ENCODE measurements around the gene ARPC5. TPM values are rescaled to one million over a fixed set of nuclear protein-coding genes. Genes with fewer than 3 reads are reported as not detected.

The ARPC5 gene
- total RNA-seq, 2 donors from 2014 or later = 183 to 213 TPM

DNA sequence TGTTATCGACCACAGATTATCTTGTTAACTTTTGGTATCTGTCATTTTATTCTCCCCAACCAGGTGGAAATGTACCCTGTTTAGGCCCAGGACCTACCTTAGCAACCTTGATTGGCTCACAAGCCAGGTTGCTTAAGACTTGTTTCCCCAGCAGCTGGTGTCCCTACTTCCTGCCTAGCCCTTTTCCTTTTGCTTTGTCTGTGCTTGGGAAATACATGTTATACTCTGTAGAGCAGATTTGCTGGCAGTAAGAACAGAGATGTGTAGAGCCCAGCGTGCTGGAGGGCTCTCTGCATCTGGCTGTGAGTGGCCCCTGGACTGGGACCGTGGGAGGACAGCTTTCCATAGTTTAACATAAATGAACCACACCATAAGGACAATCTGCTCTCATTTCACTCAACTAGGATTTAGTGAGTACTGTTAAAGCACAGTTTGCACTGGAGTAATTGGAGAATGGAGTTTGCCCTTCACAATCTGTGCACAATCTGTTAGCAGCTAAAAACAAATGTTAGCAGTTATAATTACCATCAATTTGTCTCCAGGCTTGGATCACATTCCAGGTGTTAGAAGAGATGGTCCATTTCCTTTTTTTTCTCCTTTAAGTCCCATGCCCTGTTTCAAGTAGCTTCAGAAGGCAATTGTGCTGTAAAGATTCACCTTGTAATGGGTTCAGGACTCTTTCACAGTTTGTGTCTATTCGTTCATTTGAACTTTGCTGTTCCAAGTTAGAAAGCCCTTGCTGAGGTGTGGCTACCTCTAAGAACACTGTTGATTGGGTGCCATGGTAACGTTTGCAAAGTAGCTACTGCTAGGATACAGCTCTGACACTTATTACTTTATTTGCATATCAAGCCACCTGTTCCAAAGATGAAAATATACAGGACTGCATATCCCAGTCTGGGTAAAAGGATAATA lies 17.2 kb upstream of the ARPC5 start, which contains the start of gene APOBEC4:
Gene APOBEC4, minus strand, starts transcription at position 770 of the 915 bp plus-strand sequence. CDS start 4,535 bp downstream, outside the sequence.
- Mint-ChIP-seq H3K27ac (peak within 1 kb of the TSS; percentile 75 to 98), H3K9me3 (peaks cover 0 to 9% of the 10 kb centered on the region in 2 donors), H3K36me3 (peaks cover 0 to 10% of the 10 kb centered on the region in 2 donors)
- ATAC-seq = peak; percentile 63 to 76
- no peak for DNase-seq (ENCODE audit: low spot score in 2 of 2)

GRCh38 chr1:183652107-183652506 lies 16.5 kb upstream of the ARPC5 start:
- peak; percentile 93 to 96 for ATAC-seq
- Mint-ChIP-seq H3K27ac (peak overlapping the region; percentile 75 to 98), H3K36me3 (peaks cover 0 to 10% of the 10 kb centered on the region in 2 donors), H3K9me3 (peaks cover 0 to 9% of the 10 kb centered on the region in 2 donors)
- DNase-seq (ENCODE audit: low spot score in 2 of 2) = peak in 1 of 2 donors; percentile 35

GRCh38 chr1:183651612-183652011 lies 16.0 kb upstream of the ARPC5 start:
- ATAC-seq = no peak
- Mint-ChIP-seq H3K36me3 (peaks cover 0 to 10% of the 10 kb centered on the region in 2 donors), H3K27ac (peak overlapping the region; percentile 75 to 98), H3K9me3 (peaks cover 0 to 9% of the 10 kb centered on the region in 2 donors)
- no peak for DNase-seq (ENCODE audit: low spot score in 2 of 2)

DNA sequence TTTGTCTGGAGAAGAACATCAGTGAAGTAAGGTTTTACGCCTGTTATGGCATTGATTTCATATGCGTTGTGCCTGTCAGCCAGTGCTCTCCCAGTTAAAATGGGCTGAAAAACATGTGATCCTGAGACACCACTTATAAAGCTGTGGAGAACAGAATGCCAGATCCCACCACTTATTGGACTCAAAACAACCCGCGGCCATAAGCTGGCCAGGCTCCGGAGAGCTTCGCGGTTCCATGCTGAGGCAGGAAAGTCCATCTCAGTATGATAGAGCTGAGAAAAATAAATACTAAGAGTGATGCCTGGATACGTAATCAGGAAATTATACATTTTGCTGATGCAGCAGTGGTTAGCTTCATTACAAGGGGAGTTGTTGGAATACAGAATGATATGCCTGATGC lies 12.5 kb upstream of the ARPC5 start:
- no peak for ATAC-seq

DNA sequence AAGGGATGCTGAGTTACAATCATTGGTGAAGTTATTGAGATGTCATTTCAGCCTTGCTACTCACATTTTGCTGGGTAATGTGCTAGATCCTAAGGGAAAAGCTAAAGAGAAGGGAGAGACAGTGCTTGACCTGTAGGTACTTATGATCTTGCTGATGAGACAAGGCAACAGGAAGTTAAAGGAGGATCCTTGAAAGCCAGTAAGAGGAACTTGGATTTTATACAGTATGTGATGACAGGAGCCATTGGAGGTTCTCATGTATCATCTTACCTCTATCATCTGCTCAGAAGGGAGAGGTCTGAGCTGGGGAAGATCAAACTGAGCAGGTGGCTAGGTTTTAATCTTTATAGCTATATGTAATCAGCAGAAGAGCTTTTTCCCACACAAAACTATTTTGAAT lies 11.2 kb upstream of the ARPC5 start:
- DNase-seq (ENCODE audit: low spot score in 2 of 2) = no peak
- H3K27ac Mint-ChIP-seq = no peak overlapping the region
- peaks cover 0 to 7% of the 10 kb centered on the region in 2 donors for H3K36me3 Mint-ChIP-seq
- no peak for ATAC-seq
- peaks cover 0 to 6% of the 10 kb centered on the region in 2 donors for H3K9me3 Mint-ChIP-seq

More for the DNA sequence above, 12.5 kb upstream of the ARPC5 start:
- H3K36me3 Mint-ChIP-seq = peaks cover 0 to 10% of the 10 kb centered on the region in 2 donors
- peaks cover 0 to 9% of the 10 kb centered on the region in 2 donors for H3K9me3 Mint-ChIP-seq
- H3K27ac Mint-ChIP-seq = no peak overlapping the region
- no peak for DNase-seq (ENCODE audit: low spot score in 2 of 2)

- H3K27ac Mint-ChIP-seq = peak overlapping the region in 1 of 2 donors; percentile 2
- H3K36me3 Mint-ChIP-seq = no peaks in the 10 kb centered on the region
- no peaks in the 10 kb centered on the region for H3K9me3 Mint-ChIP-seq
- DNase-seq (ENCODE audit: low spot score in 2 of 2) = no peak
- ATAC-seq = no peak
These were observed 9.9 kb upstream of the ARPC5 start for GRCh38 chr1:183645531-183645930.

GRCh38 chr1:183642166-183642565 lies 6.6 kb upstream of the ARPC5 start:
- Mint-ChIP-seq H3K36me3 (no peaks in the 10 kb centered on the region), H3K27ac (no peak overlapping the region), H3K9me3 (no peaks in the 10 kb centered on the region)
- ATAC-seq = no peak
- no peak for DNase-seq (ENCODE audit: low spot score in 2 of 2)

DNA sequence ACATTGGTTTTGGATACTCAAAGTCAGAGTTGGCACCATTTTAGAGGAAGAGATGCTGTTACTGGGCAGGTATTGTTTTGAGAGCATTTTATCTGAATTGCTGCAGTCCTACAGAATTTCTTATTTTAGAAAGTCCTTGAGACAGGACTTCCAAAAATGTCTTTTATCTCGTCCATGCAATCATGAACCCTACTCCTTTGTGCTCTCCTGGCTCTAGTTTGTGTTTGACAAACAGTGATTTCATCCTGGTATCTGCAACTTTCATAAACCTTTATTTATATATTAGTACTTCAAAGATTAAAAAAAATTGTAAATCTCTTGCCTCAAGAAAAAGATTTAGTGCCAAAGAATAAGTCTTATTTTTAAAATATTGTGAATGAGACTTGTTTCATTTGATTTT lies 4.6 kb upstream of the ARPC5 start:
- no peak overlapping the region for H3K27ac Mint-ChIP-seq
- no peak for DNase-seq (ENCODE audit: low spot score in 2 of 2)
- H3K36me3 Mint-ChIP-seq = peaks cover 6 to 15% of the 10 kb centered on the region in 2 donors
- no peak for ATAC-seq
- H3K9me3 Mint-ChIP-seq = no peaks in the 10 kb centered on the region

- Mint-ChIP-seq H3K9me3 (no peaks in the 10 kb centered on the region), H3K36me3 (peaks cover 13 to 22% of the 10 kb centered on the region in 2 donors), H3K27ac (no peak overlapping the region)
- ATAC-seq (no peak), DNase-seq (ENCODE audit: low spot score in 2 of 2) (no peak)
These were observed 3.2 kb upstream of the ARPC5 start for GRCh38 chr1:183638649-183639387.

GRCh38 chr1:183636783-183637182 lies 1.2 kb upstream of the ARPC5 start:
- Mint-ChIP-seq H3K36me3 (peaks cover 17 to 38% of the 10 kb centered on the region in 2 donors), H3K27ac (peak overlapping the region; percentile 96 to 100), H3K9me3 (no peaks in the 10 kb centered on the region)
- DNase-seq (ENCODE audit: low spot score in 2 of 2) (no peak), ATAC-seq (no peak)

GRCh38 chr1:183636334-183636682 lies 725 bp upstream of the ARPC5 start:
- no peak for ATAC-seq
- Mint-ChIP-seq H3K36me3 (peaks cover 17 to 41% of the 10 kb centered on the region in 2 donors), H3K9me3 (no peaks in the 10 kb centered on the region), H3K27ac (peak overlapping the region; percentile 96 to 100)
- no peak for DNase-seq (ENCODE audit: low spot score in 2 of 2)

- Mint-ChIP-seq H3K27ac (peak overlapping the region; percentile 96 to 100), H3K36me3 (peaks cover 25 to 50% of the 10 kb centered on the region in 2 donors), H3K9me3 (no peaks in the 10 kb centered on the region)
- ATAC-seq (peak in 1 of 2 donors; percentile 3), DNase-seq (ENCODE audit: low spot score in 2 of 2) (peak; percentile 31 to 63)
These were observed 431 bp downstream of the ARPC5 start for GRCh38 chr1:183635099-183635605.

DNA sequence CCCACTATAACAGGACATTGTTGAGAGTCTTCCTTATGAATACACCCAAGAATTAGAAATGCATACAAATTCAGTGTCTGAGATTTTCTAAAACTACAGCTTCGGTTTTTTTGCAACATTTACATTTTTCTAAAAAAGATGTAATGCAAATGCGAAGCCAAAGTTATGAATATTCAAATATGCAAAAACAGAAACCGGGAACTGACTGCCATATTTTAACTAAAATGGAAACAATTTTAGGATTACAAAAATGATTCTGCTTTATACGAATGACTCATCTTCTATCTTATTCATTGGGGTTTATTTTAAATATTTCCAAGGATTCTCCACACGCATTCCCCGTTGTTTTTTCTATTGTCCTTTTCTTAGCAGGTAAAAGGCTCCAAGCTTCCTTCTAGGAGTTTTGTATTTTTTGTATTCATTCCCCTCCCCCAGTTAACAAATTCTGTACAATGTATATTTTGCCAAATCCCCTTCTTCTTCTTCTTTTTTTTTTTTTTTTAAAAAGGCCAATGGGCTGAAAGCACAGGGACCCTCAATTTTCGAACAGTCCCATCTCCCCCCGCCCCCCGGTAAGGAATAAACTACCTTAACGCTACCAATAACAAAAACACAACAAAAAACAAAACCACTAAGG lies 1.0 kb downstream of the ARPC5 start:
- no peaks in the 10 kb centered on the region for H3K9me3 Mint-ChIP-seq
- DNase-seq (ENCODE audit: low spot score in 2 of 2) (no peak), ATAC-seq (no peak)
- H3K27ac Mint-ChIP-seq = peak overlapping the region; percentile 96 to 98
- H3K36me3 Mint-ChIP-seq = peaks cover 25 to 56% of the 10 kb centered on the region in 2 donors

- ATAC-seq = peak; percentile 34 to 50
- H3K9me3 Mint-ChIP-seq = no peaks in the 10 kb centered on the region
- peak in 1 of 2 donors; percentile 34 for DNase-seq (ENCODE audit: low spot score in 2 of 2)
- H3K36me3 Mint-ChIP-seq = peaks cover 26 to 64% of the 10 kb centered on the region in 2 donors
- H3K27ac Mint-ChIP-seq = peak overlapping the region; percentile 91 to 96
These were observed 1.8 kb downstream of the ARPC5 start for GRCh38 chr1:183633676-183634343.

GRCh38 chr1:183632964-183633363 lies 2.6 kb downstream of the ARPC5 start:
- DNase-seq (ENCODE audit: low spot score in 2 of 2) = no peak
- peak overlapping the region; percentile 20 to 96 for H3K27ac Mint-ChIP-seq
- ATAC-seq = no peak
- no peaks in the 10 kb centered on the region for H3K9me3 Mint-ChIP-seq
- H3K36me3 Mint-ChIP-seq = peaks cover 31 to 71% of the 10 kb centered on the region in 2 donors

DNA sequence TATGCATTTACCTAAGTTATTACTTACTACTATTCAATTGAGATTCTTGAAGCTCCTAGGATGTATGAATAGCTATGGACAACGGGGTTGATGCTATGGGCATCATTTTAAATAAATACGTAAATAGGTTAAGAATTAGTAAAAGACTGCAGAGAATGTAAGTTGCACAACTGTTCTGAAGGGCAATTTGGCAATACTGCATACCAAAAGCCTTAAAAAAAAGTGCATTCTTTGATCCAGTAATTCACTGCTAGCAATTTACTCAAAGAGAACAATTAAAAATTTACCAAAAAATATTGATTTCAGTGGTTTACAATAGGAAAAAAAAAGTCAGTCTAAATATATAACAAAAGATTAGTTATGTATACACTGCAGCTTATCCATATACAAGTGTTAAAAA lies 3.5 kb downstream of the ARPC5 start:
- peaks cover 31 to 71% of the 10 kb centered on the region in 2 donors for H3K36me3 Mint-ChIP-seq
- H3K27ac Mint-ChIP-seq = no peak overlapping the region
- no peaks in the 10 kb centered on the region for H3K9me3 Mint-ChIP-seq
- DNase-seq (ENCODE audit: low spot score in 2 of 2) (no peak), ATAC-seq (no peak)
